Natural killer cell (primary cell): ENCODE data around the gene SPDEF. TPM values are rescaled to one million over a fixed set of nuclear protein-coding genes. Genes with fewer than 3 reads are reported as not detected.
A peak's percentile ranks its signal among the peaks of the same experiment; 100 is the strongest.

Source experiments
- ATAC-seq, 3 donors: fragments of 150-1000 bp in 2 of 3; fragments of 200-7000 bp in 1 of 3; cut with Tn5 transposase; 1 replicate in 1 of 3; 2 replicates in 2 of 3; pipeline ENCODE4 v1.10.0; 2021; ENCODE audit warnings: mild to moderate bottlenecking in 2 of 3, moderate library complexity in 2 of 3
- DNase-seq, 2 donors: peaks; one replicate each; pipeline versions ENCODE4 v3.0.0 to v3.0.0-alpha.2; 2013 to 2021; ENCODE audit warnings: mixed read lengths in 1 of 2
- H3K27ac ChIP-seq: one replicate; pipeline ENCODE4 v1.5.1; 2013; ENCODE audit warnings: mild to moderate bottlenecking, low read length
- H3K27me3 ChIP-seq: one replicate; pipeline ENCODE4 v1.6.1; 2013; ENCODE audit warnings: low read length; ENCODE audit not compliant: control insufficient read depth, insufficient read depth
- H3K36me3 ChIP-seq: one replicate; pipeline ENCODE4 v1.6.1; 2013; ENCODE audit warnings: low read length; ENCODE audit not compliant: control insufficient read depth, insufficient read depth
- H3K4me1 ChIP-seq: one replicate; pipeline ENCODE4 v1.6.1; 2013; ENCODE audit warnings: low read length; ENCODE audit not compliant: control insufficient read depth, insufficient read depth
- H3K4me3 ChIP-seq: one replicate; pipeline ENCODE4 v1.5.1; 2013; ENCODE audit warnings: low read length
- H3K9me3 ChIP-seq: one replicate; pipeline ENCODE4 v1.6.1; 2013; ENCODE audit warnings: low read length; ENCODE audit not compliant: control insufficient read depth, insufficient read depth
- H3K27ac Mint-ChIP-seq, 2 donors: one replicate each; pipeline ENCODE4 v1.8.0; 2022; ENCODE audit warnings: mild to moderate bottlenecking in 2 of 2, mixed read lengths in 2 of 2, moderate library complexity in 1 of 2
- H3K27me3 Mint-ChIP-seq, 2 donors: one replicate each; pipeline ENCODE4 v1.8.0; 2022; ENCODE audit warnings: low read depth in 2 of 2, mixed read lengths in 2 of 2
- H3K36me3 Mint-ChIP-seq: one replicate; pipeline ENCODE4 v1.8.0; 2022; ENCODE audit warnings: mixed read lengths
- H3K4me1 Mint-ChIP-seq, 2 donors: one replicate each; pipeline ENCODE4 v1.8.0; 2022; ENCODE audit warnings: mixed read lengths in 2 of 2
- H3K4me3 Mint-ChIP-seq: one replicate; pipeline ENCODE4 v1.8.0; 2022; ENCODE audit warnings: mild to moderate bottlenecking, moderate library complexity, mixed read lengths
- H3K9me3 Mint-ChIP-seq, 2 donors: one replicate each; pipeline ENCODE4 v1.8.0; 2022; ENCODE audit warnings: mixed read lengths in 2 of 2
- WGBS: methylation state at CpG from one replicate; pipeline ENCODE4 v1.1.7; 2013; ENCODE audit warnings: missing lambda C conversion rate; ENCODE audit not compliant: insufficient coverage; 5-methylcytosine and 5-hydroxymethylcytosine counted together
- intact Hi-C: fragments of 100-400 bp; cut with micrococcal nuclease; formaldehyde crosslinking; loops from one replicate; pipeline ENCODE4 v1.14.2; 2022
- total RNA-seq, 4 donors: library from RNA; stranded (reverse); fragments of 120-200 nt in 1 of 4; gene quantifications; one replicate each; pipeline versions ENCODE4 v1.2.3 to v1.2.4, GENCODE V29; 2013 to 2022
- TF ChIP-seq, protein P1 (sequence below): fragments of 200-600 bp; IDR thresholded peaks from one replicate; pipeline ENCODE4 v1.8.0; 2022; ENCODE audit warnings: antibody characterized with exemption

The SPDEF gene
- total RNA-seq, 3 donors from 2014 or later (not counting 1 experiment from before 2014, with no cell fraction given), result 0.25 to 0.68 (median 0.45) TPM

DNA sequence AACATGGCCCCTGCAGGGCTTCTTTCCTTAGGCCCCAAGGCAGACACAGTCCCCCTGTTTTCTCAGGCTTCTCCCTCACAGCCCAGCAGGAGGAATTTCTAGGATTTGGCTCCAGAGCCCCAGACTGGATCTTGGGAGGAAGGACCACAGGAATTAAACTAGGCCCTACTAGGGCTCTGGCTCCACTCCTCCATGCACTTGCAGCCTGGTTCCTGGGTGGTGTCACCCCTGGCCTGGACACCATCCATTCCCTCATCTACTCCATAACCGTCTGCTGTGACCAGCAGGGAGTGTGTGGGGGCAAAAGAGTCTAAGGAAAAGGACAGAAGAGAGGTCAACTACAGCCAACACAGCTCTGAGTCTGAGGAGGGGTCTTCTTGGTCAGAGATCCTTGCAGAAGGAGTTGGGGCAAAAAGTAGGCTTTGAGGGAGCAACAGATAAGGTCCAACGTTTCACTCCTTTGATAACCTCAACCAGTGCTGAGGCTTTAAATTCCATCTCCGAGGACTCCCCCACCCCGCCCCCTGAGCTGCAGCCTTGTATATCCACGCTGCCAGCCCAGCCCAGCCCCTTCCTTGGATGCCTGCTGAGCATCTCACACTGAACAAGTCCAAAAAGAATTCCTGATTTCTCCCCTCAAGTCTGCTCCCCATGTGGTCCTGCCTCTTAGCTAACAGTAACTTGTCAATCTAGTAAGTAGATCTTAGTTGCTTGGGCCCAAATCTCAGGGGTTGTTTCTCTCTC lies 27.9 kb upstream of the SPDEF start:
- no peaks in the 10 kb centered on the region for H3K9me3 Mint-ChIP-seq
- H3K27ac ChIP-seq, result no peak overlapping the region
- 92% methylated on average over 5 of the region's 5 CpGs for WGBS
- intact Hi-C loops, result no loop called here
- no peaks in the 10 kb centered on the region for H3K27me3 Mint-ChIP-seq
- H3K27ac Mint-ChIP-seq, result peak overlapping the region in 1 of 2 donors; percentile 57
- H3K9me3 ChIP-seq, result no peaks in the 10 kb centered on the region
- no peak for DNase-seq
- ATAC-seq, result no peak
- H3K4me3 Mint-ChIP-seq, result no peak overlapping the region
- TF ChIP-seq, protein P1, sequence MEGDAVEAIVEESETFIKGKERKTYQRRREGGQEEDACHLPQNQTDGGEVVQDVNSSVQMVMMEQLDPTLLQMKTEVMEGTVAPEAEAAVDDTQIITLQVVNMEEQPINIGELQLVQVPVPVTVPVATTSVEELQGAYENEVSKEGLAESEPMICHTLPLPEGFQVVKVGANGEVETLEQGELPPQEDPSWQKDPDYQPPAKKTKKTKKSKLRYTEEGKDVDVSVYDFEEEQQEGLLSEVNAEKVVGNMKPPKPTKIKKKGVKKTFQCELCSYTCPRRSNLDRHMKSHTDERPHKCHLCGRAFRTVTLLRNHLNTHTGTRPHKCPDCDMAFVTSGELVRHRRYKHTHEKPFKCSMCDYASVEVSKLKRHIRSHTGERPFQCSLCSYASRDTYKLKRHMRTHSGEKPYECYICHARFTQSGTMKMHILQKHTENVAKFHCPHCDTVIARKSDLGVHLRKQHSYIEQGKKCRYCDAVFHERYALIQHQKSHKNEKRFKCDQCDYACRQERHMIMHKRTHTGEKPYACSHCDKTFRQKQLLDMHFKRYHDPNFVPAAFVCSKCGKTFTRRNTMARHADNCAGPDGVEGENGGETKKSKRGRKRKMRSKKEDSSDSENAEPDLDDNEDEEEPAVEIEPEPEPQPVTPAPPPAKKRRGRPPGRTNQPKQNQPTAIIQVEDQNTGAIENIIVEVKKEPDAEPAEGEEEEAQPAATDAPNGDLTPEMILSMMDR, result no peak
- H3K4me3 ChIP-seq, result no peak overlapping the region
- no peaks in the 10 kb centered on the region for H3K36me3 Mint-ChIP-seq
- H3K4me1 ChIP-seq, result no peaks in the 10 kb centered on the region
- peaks cover 20% of the 10 kb centered on the region for H3K36me3 ChIP-seq
- H3K27me3 ChIP-seq, result no peaks in the 10 kb centered on the region
- peaks cover 0 to 24% of the 10 kb centered on the region in 2 donors for H3K4me1 Mint-ChIP-seq

DNA sequence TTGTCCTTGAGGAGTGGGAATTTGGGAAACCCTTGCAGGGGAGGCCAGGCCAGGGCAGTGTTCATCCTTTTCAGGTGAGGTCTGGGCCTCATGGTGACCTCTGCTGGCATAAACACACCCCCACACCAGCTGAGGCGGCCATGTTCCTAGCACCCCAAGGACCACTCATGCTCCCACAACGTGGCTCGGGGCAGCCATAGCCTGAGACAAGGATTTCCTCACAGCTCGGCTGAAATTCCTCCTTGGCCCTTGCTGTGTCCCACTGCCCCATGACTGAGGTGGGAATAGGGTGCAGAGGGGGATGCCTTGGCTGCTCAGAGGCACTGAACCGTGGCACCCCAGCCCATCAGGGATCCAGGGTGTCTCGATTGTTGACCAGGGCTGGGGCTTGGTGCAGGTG lies 27.3 kb upstream of the SPDEF start:
- H3K27ac Mint-ChIP-seq, result no peak overlapping the region

DNA sequence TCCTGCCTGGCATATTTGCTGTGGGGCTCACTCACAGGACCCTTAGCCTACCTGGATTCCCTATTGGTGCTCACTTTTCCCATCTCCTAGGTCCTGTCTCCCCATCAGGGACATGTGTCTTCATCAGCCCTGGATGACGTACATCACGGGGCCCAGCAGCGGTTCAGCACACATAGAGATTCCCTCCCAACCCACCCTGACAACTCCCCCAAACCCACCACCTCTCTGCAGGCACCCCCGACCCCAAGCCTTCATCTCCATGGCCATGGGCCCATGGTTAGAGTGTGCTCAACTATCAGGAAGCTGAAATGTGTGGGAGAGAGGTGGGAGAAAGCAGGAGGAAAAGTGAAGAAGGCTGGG lies 25.4 kb upstream of the SPDEF start:
- ATAC-seq (no peak), DNase-seq (no peak)
- no peak overlapping the region for H3K27ac Mint-ChIP-seq
- Histone ChIP-seq H3K27ac (no peak overlapping the region), H3K27me3 (no peaks in the 10 kb centered on the region), H3K9me3 (no peaks in the 10 kb centered on the region), H3K36me3 (peaks cover 3% of the 10 kb centered on the region), H3K4me1 (no peaks in the 10 kb centered on the region), H3K4me3 (no peak overlapping the region)
- WGBS, result 98% methylated on average over 3 of the region's 4 CpGs
- TF ChIP-seq, protein P1, result no peak
- H3K4me3 Mint-ChIP-seq, result no peak overlapping the region
- intact Hi-C loops, result no loop called here
- H3K9me3 Mint-ChIP-seq, result no peaks in the 10 kb centered on the region
- H3K4me1 Mint-ChIP-seq, result peaks cover 0 to 17% of the 10 kb centered on the region in 2 donors
- H3K36me3 Mint-ChIP-seq, result no peaks in the 10 kb centered on the region
- no peaks in the 10 kb centered on the region for H3K27me3 Mint-ChIP-seq

More for the DNA sequence above, 27.3 kb upstream of the SPDEF start:
- Histone ChIP-seq H3K36me3 (peaks cover 16% of the 10 kb centered on the region), H3K27ac (no peak overlapping the region), H3K4me1 (no peaks in the 10 kb centered on the region), H3K27me3 (no peaks in the 10 kb centered on the region), H3K4me3 (no peak overlapping the region), H3K9me3 (no peaks in the 10 kb centered on the region)
- intact Hi-C loops, result no loop called here
- Mint-ChIP-seq H3K4me1 (peaks cover 0 to 22% of the 10 kb centered on the region in 2 donors), H3K36me3 (no peaks in the 10 kb centered on the region), H3K9me3 (no peaks in the 10 kb centered on the region), H3K4me3 (no peak overlapping the region), H3K27me3 (no peaks in the 10 kb centered on the region)
- WGBS, result 96% methylated on average over 6 of the region's 6 CpGs
- DNase-seq (peak in 1 of 2 donors; percentile 40), ATAC-seq (no peak)
- TF ChIP-seq, protein P1, result peak; percentile 25
